Heart right ventricle (tissue), 16 donors: ENCODE results near the gene CSNK1A1. TPM values are rescaled to one million over a fixed set of nuclear protein-coding genes. Genes with fewer than 3 reads are reported as not detected.
"Not testable (repeated sequence)": the region's sequence is repeated elsewhere in the genome, so short reads cannot be mapped to it uniquely, and the experiment has no call there.

Experiments used
- ATAC-seq, 8 donors: fragments of 200-7000 bp; cut with Tn5 transposase; one replicate each; pipeline ENCODE4 v1.9.1; 2020; ENCODE audit warnings: mild to moderate bottlenecking in 8 of 8, moderate library complexity in 8 of 8, moderate number of reproducible peaks in 1 of 8
- DNase-seq, 2 donors: peaks; one replicate each; pipeline ENCODE4 v3.0.0-alpha.2; 2020
- H3K27ac ChIP-seq, 10 donors: fragments of 200-600 bp; sonication (generic) in 2 of 10; one replicate each; pipeline versions ENCODE4 v1.5.0 to v1.8.0; 2020 to 2022; ENCODE audit warnings: mild to moderate bottlenecking in 3 of 10
- H3K27me3 ChIP-seq, 7 donors: fragments of 200-600 bp; one replicate each; pipeline ENCODE4 v1.8.0; 2021 to 2022; ENCODE audit warnings: mild to moderate bottlenecking in 2 of 7
- H3K36me3 ChIP-seq, 9 donors: fragments of 200-600 bp; sonication (generic) in 1 of 9; one replicate each; pipeline versions ENCODE4 v1.5.0 to v1.8.0; 2020 to 2022; ENCODE audit warnings: mild to moderate bottlenecking in 2 of 9
- H3K4me1 ChIP-seq, 9 donors: fragments of 200-600 bp; sonication (generic) in 1 of 9; one replicate each; pipeline versions ENCODE4 v1.5.0 to v1.8.0; 2020 to 2022; ENCODE audit warnings: mild to moderate bottlenecking in 4 of 9
- H3K4me3 ChIP-seq, 10 donors: fragments of 200-600 bp; sonication (generic) in 2 of 10; one replicate each; pipeline versions ENCODE4 v1.5.0 to v1.8.0; 2020 to 2022; ENCODE audit warnings: mild to moderate bottlenecking in 7 of 10, moderate library complexity in 2 of 10
- H3K9me3 ChIP-seq, 11 donors: fragments of 200-600 bp in 10 of 11; sonication (generic) in 2 of 11; one replicate each; pipeline versions ENCODE4 v1.5.0 to v1.8.0; 2013 to 2022; ENCODE audit warnings: mild to moderate bottlenecking in 2 of 11, control low read depth in 1 of 11, moderate library complexity in 1 of 11
- CTCF ChIP-seq, 9 donors: fragments of 200-600 bp; sonication (generic) in 2 of 9; IDR thresholded peaks; one replicate each; pipeline versions ENCODE4 v1.5.0 to v1.8.0; 2021 to 2022; ENCODE audit warnings: antibody characterized with exemption in 9 of 9, mild to moderate bottlenecking in 5 of 9, moderate library complexity in 1 of 9
- WGBS, 2 donors: extraction: QIAGEN DNeasy Blood & Tissue Kit; methylation state at CpG; one replicate each; pipeline ENCODE4 v1.1.7; 2013; ENCODE audit warnings: inconsistent platforms in 1 of 2; 5-methylcytosine and 5-hydroxymethylcytosine counted together
- intact Hi-C, 10 donors: fragments of 100-400 bp; cut with DNase I; formaldehyde crosslinking; loops; one replicate each; pipeline versions ENCODE4 v1.11.1 to v1.14.2; 2022
- polyA plus RNA-seq, 2 donors: library from polyadenylated mRNA; stranded (reverse); fragments of 200-250 nt; gene quantifications; one replicate each; pipeline ENCODE4 v1.2.3, GENCODE V29; 2013
- total RNA-seq, 10 donors: library from RNA; stranded (reverse); fragmentation: NEBNext Ultra II Directional in 3 of 10; extraction: Animal tissue kit (Norgen Biotek cat#: 25700) in 3 of 10; gene quantifications; one replicate each; pipeline versions ENCODE4 v1.2.1 to v1.2.4, GENCODE V29; 2021 to 2023
- donor health status: Arrhythmogenic right ventricular cardiomyopathy.
- donor health status: ischemic (EF 13 %, LVEDD 7.1; RV severe dilation, severe dysfunction).
- donor health status: healthy with polysubstance abuse.
- donor health status: DM: no; HTN: yes; CAD: no.
- donor health status: DM: no; HTN: no; CAD: no.
- donor health status: ischemic (EF 25% LVEDD 6.9; RV normal size, moderate dysfunction).
- donor health status: ischemic (EF 25% LVEDD 5.7; RV mildly dilated, moderate dysfunction).
- donor health status: healthy.
- donor health status: DM: yes; HTN: yes; CAD: no.
- donor health status: Ischemic cardiomyopathy.
- donor health status: ischemic (EF 35%, LVEDD 5.7; RV mildly dilated, moderate dysfunction).
- donor health status: nonischemic (EF 11% LVEDD 7.7; RV severe dilation, severe dysfunction).
- donor health status: DM: yes; HTN: yes; CAD: no.
- donor health status: PGD.
- donor health status: ischemic (EF 29% LVEDD 5.4; RV normal size, mild dysfunction).
- donor health status: nonischemic (EF 23%, LVEDD 6.1; RV moderate dilation, normal function).

Gene CSNK1A1
- total and polyA plus RNA-seq, 12 donors: 47.9 to 363 (median 212) TPM

GRCh38 chr5:149597618-149598017, 46.4 kb upstream of the CSNK1A1 start:
- H3K27me3 ChIP-seq: no peaks in the 10 kb centered on the region
- H3K4me3 ChIP-seq: no peak overlapping the region
- H3K9me3 ChIP-seq: peaks cover 0 to 4% (median 0%) of the 10 kb centered on the region in 11 donors
- TF ChIP-seq CTCF (IDR thresholded peaks at IDR 0.05): no peak
- intact Hi-C loops: no loop called here
- 91 to 99% methylated on average over 7 of the region's 7 CpGs for WGBS, 2 donors
- ATAC-seq: no peak
- H3K4me1 ChIP-seq: peaks cover 0 to 47% (median 15%) of the 10 kb centered on the region in 9 donors
- DNase-seq: no peak
- peaks cover 0 to 41% (median 6%) of the 10 kb centered on the region in 9 donors for H3K36me3 ChIP-seq
- peak overlapping the region in 8 of 10 donors; percentile 41 to 80 (median 64) for H3K27ac ChIP-seq

- H3K27ac ChIP-seq: peak overlapping the region; percentile 41 to 80 (median 58)
- TF ChIP-seq CTCF (IDR thresholded peaks at IDR 0.05): no peak
- peaks cover 0 to 4% (median 0%) of the 10 kb centered on the region in 11 donors for H3K9me3 ChIP-seq
- intact Hi-C loops: no loop called here
- H3K36me3 ChIP-seq: peaks cover 0 to 32% (median 5%) of the 10 kb centered on the region in 9 donors
- no peaks in the 10 kb centered on the region for H3K27me3 ChIP-seq
- 68 to 79% methylated on average over 2 of the region's 2 CpGs for WGBS, 2 donors
- no peak for DNase-seq
- H3K4me1 ChIP-seq: peaks cover 0 to 47% (median 15%) of the 10 kb centered on the region in 9 donors
- no peak overlapping the region for H3K4me3 ChIP-seq
- ATAC-seq: peak; percentile 12 to 92 (median 70)
These were observed 45.5 kb upstream of the CSNK1A1 start for GRCh38 chr5:149596712-149597111.

DNA sequence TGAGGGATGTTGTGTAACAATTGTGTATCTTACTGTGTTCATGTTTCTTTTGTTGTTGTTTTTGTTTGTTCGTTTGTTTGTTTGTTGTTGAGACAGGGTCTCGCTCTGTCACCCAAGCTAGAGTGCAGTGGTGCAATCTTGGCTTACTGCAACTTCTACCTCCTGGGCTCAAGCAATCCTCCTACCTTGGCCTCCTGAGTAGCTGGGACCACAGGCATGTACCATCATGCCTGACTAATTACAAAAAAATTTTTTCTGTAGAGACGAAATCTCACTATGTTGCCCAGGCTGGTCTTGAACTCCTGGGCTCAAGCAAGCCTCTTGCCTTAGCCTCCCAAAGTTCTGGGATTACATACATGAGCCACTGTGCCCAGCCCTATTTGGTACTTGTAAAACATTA, 43.9 kb upstream of the CSNK1A1 start:
- peaks cover 0 to 16% (median 0%) of the 10 kb centered on the region in 9 donors for H3K36me3 ChIP-seq
- H3K4me3 ChIP-seq, intact Hi-C loops, H3K27me3 ChIP-seq, ATAC-seq, DNase-seq, H3K9me3 ChIP-seq: not testable (repeated sequence)
- H3K27ac ChIP-seq: peak overlapping the region in 1 of 10 donors; percentile 80
- peaks cover 0 to 50% (median 15%) of the 10 kb centered on the region in 9 donors for H3K4me1 ChIP-seq
- WGBS, 2 donors: 95 to 96% methylated on average over 3 of the region's 3 CpGs

- Histone ChIP-seq H3K9me3 (peaks cover 0 to 4% (median 0%) of the 10 kb centered on the region in 11 donors), H3K4me3 (no peak overlapping the region), H3K4me1 (peaks cover 0 to 50% (median 15%) of the 10 kb centered on the region in 9 donors), H3K27me3 (no peaks in the 10 kb centered on the region), H3K36me3 (peaks cover 0 to 9% (median 0%) of the 10 kb centered on the region in 9 donors), H3K27ac (peak overlapping the region in 1 of 10 donors; percentile 80)
- DNase-seq (no peak), ATAC-seq (no peak)
- WGBS, 2 donors: 78 to 90% methylated on average over 5 of the region's 5 CpGs
- TF ChIP-seq CTCF (IDR thresholded peaks at IDR 0.05): no peak
- intact Hi-C loops: no loop called here
These were observed 43.1 kb upstream of the CSNK1A1 start for GRCh38 chr5:149594206-149594895.

DNA sequence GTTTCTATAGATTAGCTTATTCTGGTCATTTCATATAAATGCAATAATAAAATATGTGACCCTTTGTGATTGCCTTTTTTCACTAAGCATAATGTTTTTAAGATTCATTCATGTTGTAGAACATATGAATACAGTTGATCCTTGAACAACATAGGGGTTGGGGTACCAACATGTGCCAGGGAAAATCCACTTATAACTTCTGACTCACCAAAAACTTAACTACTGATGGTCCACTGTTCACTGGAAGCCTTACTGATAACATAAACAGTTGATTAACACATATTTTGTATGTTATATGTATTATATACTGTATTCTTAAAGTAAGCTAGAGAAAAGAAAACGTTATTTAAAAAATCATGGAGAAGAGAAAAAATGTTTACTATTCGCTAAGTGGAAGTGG, 42.1 kb upstream of the CSNK1A1 start:
- no peaks in the 10 kb centered on the region for H3K27me3 ChIP-seq
- WGBS, 2 donors: 81 to 93% methylated on average over 2 of the region's 2 CpGs

More for the DNA sequence above, 42.1 kb upstream of the CSNK1A1 start:
- intact Hi-C loops: no loop called here
- H3K27ac ChIP-seq: no peak overlapping the region
- DNase-seq (no peak), ATAC-seq (no peak)
- H3K36me3 ChIP-seq: no peaks in the 10 kb centered on the region
- no peak overlapping the region for H3K4me3 ChIP-seq
- H3K9me3 ChIP-seq: peaks cover 0 to 4% (median 0%) of the 10 kb centered on the region in 11 donors
- no peak for TF ChIP-seq CTCF (IDR thresholded peaks at IDR 0.05)
- H3K4me1 ChIP-seq: peaks cover 0 to 51% (median 15%) of the 10 kb centered on the region in 9 donors
